ENCODE data around the gene GSC2. TPM values are rescaled to one million over a fixed set of nuclear protein-coding genes. Genes with fewer than 3 reads are reported as not detected.

Gene GSC2
- total and polyA plus RNA-seq, 2 of the 8 experiments (the other 6 are each of a cell fraction or from before 2014, with no cell fraction given) = 0.17 to 0.48 TPM

- TF ChIP-seq CHD7 (IDR thresholded peaks at IDR 0.05; ENCODE audit: insufficient replicate concordance, low read length) = no peak
- no peak for TF ChIP-seq KDM5A (IDR thresholded peaks at IDR 0.05; ENCODE audit: low read length)
- TF ChIP-seq CHD2 (IDR thresholded peaks at IDR 0.05; ENCODE audit: low read length) = no peak
- TF ChIP-seq TBP (IDR thresholded peaks at IDR 0.05; ENCODE audit: low read depth, low read length) = no peak
- TF ChIP-seq RBBP5 (IDR thresholded peaks at IDR 0.05; ENCODE audit: borderline replicate concordance, low read depth, low read length) = no peak
- no peak for TF ChIP-seq SIN3A (conservative IDR thresholded peaks at IDR 0.05 in 1 of 2, IDR thresholded peaks at IDR 0.05 in 1 of 2; ENCODE audit: low read depth in 1 of 2, low read length in 2 of 2)
- TF ChIP-seq TCF12 (IDR thresholded peaks at IDR 0.05; ENCODE audit: low read depth, low read length) = no peak
- no peak for TF ChIP-seq SRF (IDR thresholded peaks at IDR 0.05; ENCODE audit: low read depth, low read length)
- no peak for TF ChIP-seq SP2 (IDR thresholded peaks at IDR 0.05; ENCODE audit: low read length)
- TF ChIP-seq EGR1 (IDR thresholded peaks at IDR 0.05; ENCODE audit: borderline replicate concordance, low read depth, low read length) = no peak
Observed at GRCh38 chr22:19167106-19167869, 17.2 kb upstream of the GSC2 start (continued).

Measured in H1 (cell line).